Muscle layer of duodenum (tissue), 2 donors: ENCODE measurements around the gene MEGF6.

ENCODE experiments used
- H3K27ac ChIP-seq: one replicate; pipeline ENCODE4 v1.7.0; 2013; ENCODE audit warnings: mild to moderate bottlenecking, low read length
- H3K27me3 ChIP-seq: one replicate; pipeline ENCODE4 v1.7.0; 2013; ENCODE audit warnings: low read depth, mild to moderate bottlenecking, control low read depth, low read length
- H3K36me3 ChIP-seq, 2 donors: one replicate each; pipeline ENCODE4 v1.7.0; 2013; ENCODE audit warnings: low read length in 2 of 2, control low read depth in 1 of 2, mild to moderate bottlenecking in 1 of 2; ENCODE audit not compliant: insufficient read depth in 2 of 2, control insufficient read depth in 1 of 2
- H3K4me1 ChIP-seq, 2 donors: one replicate each; pipeline ENCODE4 v1.7.0; 2013; ENCODE audit warnings: low read length in 2 of 2, mild to moderate bottlenecking in 2 of 2, control low read depth in 1 of 2, moderate library complexity in 1 of 2; ENCODE audit not compliant: insufficient read depth in 2 of 2, control insufficient read depth in 1 of 2
- H3K4me3 ChIP-seq, 2 donors: one replicate each; pipeline ENCODE4 v1.7.0; 2013; ENCODE audit warnings: low read length in 2 of 2, low read depth in 1 of 2, mild to moderate bottlenecking in 1 of 2
- H3K9me3 ChIP-seq, 2 donors: one replicate each; pipeline ENCODE4 v1.7.0; 2013; ENCODE audit warnings: low read length in 2 of 2, control low read depth in 1 of 2, mild to moderate bottlenecking in 1 of 2; ENCODE audit not compliant: control insufficient read depth in 1 of 2
- donor health status: healthy.

The MEGF6 gene

DNA sequence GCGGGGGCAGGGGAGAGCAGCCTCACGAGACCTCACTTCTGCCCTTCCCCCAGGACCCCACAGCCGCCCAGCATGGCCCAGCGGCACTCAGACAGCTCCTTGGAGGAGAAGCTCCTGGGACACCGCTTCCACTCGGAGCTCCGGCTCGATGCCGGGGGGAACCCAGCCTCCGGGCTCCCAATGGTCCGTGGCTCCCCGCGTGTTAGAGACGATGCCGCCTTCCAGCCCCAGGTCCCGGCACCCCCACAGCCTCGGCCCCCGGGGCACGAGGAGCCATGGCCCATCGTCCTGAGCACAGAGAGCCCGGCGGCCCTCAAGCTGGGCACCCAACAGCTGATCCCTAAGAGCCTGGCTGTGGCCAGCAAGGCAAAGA, 148.3 kb downstream of the MEGF6 start:
- Histone ChIP-seq H3K36me3 (no peaks in the 10 kb centered on the region), H3K4me1 (no peaks in the 10 kb centered on the region), H3K4me3 (no peak overlapping the region), H3K27me3 (no peaks in the 10 kb centered on the region), H3K9me3 (no peaks in the 10 kb centered on the region), H3K27ac (no peak overlapping the region)

DNA sequence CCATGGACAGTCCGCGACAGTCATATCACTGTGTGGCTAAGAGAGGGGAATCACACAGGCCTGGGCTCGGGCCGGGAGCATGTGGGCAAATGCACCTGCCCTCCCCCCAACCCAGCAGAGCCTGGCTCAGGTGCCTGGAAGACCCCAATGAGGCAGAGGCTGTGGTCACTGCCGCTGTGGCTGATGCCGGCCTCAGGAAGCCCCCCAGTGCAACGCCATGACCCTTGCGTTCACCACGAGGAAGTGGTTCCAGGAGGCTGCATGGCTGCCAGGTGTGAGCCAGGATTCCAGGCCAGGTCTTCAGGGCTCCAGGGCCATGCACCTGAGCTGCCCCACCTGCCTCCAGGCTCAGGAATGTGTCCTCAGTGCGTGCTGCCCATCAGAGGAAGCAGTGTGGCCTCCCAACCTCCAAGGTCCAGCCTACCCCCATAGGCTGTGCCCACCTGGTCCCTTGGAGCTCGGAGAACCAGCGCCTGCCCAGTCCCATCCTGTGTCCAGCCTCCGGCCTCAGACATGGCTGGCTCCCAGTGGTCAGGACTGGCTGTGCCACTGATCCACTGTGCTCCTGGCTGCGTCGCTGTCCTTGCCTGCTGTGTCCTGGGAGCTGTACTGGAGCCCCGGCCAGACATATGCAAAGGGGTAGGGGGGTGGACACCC, 148.8 kb downstream of the MEGF6 start:
- Histone ChIP-seq H3K36me3 (no peaks in the 10 kb centered on the region), H3K27me3 (no peaks in the 10 kb centered on the region), H3K4me3 (no peak overlapping the region), H3K4me1 (peaks cover 0 to 5% of the 10 kb centered on the region in 2 donors), H3K9me3 (no peaks in the 10 kb centered on the region), H3K27ac (no peak overlapping the region)

DNA sequence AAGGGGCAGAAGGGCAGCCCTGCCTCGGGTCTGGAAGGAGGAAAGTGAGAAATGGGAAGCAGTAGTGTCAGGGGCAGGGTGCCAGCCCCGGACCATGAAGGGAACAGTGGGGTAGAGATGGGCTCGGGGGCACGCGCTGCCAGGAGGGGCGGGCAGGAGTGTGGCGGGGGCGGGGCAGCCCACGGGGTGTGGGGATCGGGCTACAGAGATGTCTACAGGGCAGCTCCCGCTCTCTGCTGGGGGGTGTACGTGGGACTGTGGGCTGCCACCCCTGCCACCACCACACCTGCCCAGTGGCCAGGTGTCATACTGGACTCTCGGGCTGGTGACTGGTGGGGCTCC, 149.4 kb downstream of the MEGF6 start:
- Histone ChIP-seq H3K4me1 (peaks cover 0 to 10% of the 10 kb centered on the region in 2 donors), H3K36me3 (no peaks in the 10 kb centered on the region), H3K4me3 (no peak overlapping the region), H3K27ac (no peak overlapping the region), H3K27me3 (no peaks in the 10 kb centered on the region), H3K9me3 (no peaks in the 10 kb centered on the region)

DNA sequence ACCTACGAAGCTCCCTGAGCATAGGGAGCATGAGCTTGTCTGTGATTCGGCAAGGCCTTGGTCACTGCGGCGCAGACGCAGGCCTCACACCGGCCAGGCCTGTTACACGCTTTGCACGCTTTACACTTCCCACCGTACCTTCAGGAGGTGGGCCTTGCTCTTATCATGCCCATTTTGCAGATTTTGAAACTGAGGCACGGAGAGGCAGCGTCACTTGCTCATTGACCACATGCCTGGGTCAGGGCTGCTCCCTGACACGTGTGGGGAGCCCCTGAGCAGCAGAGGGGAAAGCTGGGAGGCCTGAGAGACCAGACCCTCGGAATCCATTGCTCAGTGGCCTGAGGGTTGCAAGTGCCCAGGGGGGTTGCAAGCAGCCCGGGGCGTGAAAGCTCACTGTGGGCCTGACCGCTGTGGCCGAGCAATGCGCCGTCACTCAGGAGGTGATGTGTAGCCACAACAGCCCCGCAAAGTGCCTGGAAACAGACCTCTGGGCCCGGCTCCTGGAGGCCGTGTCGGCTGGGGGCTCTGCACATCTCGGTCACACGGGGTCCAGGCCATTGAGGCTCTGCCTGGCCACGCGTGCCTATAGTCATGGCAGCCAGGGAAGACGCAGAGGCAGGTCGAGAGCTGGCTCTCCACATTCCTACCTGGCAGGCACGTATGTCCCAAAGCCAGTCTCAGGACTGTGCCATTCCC, 149.9 kb downstream of the MEGF6 start:
- Histone ChIP-seq H3K4me3 (no peak overlapping the region), H3K9me3 (no peaks in the 10 kb centered on the region), H3K27ac (peak overlapping the region; percentile 53), H3K36me3 (no peaks in the 10 kb centered on the region), H3K4me1 (peaks cover 0 to 10% of the 10 kb centered on the region in 2 donors), H3K27me3 (no peaks in the 10 kb centered on the region)

DNA sequence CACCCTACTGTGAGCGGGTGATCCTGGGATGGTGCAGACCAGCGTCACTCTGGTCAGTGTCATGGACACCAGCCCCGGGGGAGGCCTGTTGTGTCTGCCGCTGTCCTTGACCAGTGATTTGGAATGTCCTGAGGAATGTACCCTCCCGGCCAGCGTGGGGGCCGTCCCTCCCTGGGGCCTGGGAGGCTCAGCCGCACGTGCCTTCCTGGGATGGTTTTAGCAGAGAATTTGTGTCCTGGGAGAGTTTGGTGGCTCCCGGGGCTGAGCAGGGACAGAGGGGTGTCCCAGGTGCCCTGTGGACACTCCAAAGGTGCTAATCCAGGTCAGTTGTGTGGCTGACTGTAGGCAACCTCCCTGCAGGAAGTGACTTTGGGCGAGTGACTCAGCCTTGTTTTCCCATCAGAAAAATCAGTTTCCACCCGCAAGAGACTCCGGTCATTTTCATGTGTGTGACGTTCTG, 150.6 kb downstream of the MEGF6 start:
- Histone ChIP-seq H3K4me1 (peaks cover 0 to 10% of the 10 kb centered on the region in 2 donors), H3K27me3 (peaks cover 2% of the 10 kb centered on the region), H3K4me3 (no peak overlapping the region), H3K36me3 (no peaks in the 10 kb centered on the region), H3K27ac (peak overlapping the region; percentile 53), H3K9me3 (no peaks in the 10 kb centered on the region)

DNA sequence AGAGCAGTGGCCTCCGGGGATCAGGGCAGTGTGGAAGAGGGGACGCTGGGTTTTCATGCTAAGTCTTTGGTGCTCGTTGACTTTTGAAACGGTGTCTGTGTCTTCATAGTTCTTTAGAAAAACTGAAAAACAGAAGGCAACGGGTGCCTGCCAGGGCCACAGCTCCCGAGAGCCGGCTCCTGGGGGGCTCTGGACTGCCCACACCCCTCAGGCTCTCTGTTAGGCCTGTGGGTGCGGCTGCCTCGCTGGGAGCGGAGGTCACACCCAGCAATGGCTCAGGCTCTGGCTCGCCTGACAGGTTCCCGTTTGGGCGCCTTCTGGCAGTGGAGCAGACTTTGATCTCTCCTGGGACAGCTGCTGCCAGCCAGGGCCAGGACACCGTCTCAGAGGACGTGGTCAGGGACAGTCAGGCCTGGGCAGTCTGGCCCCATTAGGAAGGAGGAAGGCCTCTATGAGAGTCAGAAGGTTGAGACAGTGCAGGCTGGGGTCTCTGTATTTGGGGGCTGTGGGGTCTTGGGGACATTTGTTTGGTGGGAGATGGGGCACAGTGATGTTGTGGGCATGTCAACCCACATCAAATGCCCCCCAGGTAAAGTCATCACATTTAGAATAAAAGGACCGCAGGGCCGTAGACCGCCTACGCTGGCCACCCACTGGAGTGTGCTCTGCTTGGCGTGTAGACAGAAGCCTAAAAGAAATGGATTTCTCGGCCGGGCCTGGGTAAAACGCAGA, 151.2 kb downstream of the MEGF6 start:
- H3K27ac ChIP-seq, result peak overlapping the region; percentile 53
- peaks cover 0 to 10% of the 10 kb centered on the region in 2 donors for H3K4me1 ChIP-seq
- no peak overlapping the region for H3K4me3 ChIP-seq
- H3K9me3 ChIP-seq, result no peaks in the 10 kb centered on the region
- H3K27me3 ChIP-seq, result peaks cover 7% of the 10 kb centered on the region
- H3K36me3 ChIP-seq, result no peaks in the 10 kb centered on the region

DNA sequence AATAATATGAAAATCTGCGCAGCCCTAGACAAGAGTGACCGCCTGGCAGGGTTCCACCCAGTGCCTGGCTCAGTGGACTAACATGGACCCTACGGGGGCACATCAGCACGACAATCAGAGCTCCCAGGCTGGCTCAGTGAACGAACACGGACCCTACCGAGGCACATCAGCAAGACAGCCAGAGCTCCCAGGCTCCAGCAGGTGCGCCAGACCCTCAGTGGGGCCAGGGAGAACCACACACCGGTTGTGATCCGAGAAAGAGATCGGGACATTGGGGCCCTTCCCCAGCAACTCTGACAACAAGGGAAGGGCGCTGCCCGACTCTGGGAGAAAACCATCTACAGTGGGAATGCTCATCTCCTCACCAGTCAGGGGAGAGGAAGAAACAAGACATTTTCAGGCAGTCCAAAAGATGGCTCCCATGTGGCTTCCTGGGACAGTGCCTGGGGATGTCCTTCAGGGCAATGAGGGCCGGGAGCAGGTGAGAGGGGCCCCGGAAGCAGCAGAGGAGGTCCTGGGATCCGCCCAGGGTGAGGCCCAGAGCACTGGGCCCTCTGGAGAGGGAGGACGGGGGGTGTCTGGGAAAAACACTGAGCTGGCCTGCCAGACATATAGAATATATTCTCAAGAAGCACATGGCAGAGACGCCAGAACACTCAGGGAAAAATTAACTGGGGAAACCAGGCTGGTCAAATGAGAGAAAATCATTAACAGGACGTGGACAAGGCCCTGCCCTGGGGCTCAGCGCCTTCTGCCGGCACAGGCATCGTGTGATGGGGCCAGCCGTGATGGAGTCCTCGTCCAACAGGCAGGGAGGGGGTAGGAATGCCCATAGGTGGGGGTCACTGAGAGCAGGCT, 152.0 kb downstream of the MEGF6 start:
- peak overlapping the region; percentile 53 for H3K27ac ChIP-seq
- peaks cover 7% of the 10 kb centered on the region for H3K27me3 ChIP-seq
- no peaks in the 10 kb centered on the region for H3K9me3 ChIP-seq
- H3K4me3 ChIP-seq, result no peak overlapping the region
- peaks cover 0 to 14% of the 10 kb centered on the region in 2 donors for H3K4me1 ChIP-seq
- no peaks in the 10 kb centered on the region for H3K36me3 ChIP-seq

DNA sequence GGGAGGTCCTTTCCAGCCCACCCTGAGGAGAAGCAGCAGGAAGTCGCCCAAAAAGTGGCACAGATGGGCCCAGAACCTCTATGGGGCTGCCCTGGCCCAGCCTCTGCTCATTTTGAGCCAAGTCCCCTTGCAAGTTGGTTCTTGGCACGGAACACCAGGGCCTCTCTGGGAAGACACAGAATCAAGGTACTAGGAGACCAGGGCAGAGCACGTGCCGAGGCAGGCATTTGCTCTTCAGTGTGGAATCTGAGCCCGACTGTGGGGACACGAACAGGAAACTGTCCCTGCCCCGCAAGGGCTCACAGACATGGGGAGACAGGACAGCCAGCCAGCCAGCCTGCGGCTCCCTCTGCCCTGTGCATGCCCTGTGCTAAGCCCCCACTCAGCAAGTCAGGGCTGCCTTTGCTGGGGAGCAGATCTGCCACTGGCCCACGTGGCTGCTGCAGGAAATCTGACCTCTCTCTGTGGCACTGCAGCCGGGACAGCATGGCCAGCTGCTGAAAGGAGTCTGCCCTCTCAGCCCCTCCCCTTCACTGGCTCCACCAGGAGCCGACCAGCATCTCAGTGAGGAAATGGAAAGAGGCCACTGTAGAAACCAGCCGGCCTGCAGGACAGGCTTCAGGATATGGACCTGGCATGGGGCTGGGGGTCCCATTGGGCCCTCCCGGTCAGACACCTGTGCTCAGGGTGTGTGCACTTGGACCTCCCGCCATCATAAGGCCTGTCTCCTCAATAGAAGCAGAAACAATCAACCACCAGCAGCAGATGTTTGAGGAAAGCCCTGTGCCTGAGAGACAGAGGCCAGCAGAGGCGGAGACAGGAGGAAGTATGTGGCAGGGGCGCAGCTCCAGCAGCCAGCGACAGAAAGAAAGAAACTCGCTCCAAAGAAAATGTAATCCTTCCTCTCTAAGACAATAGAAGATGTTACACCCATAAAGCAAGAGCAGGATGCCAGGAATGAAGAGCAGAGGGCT, 153.1 kb downstream of the MEGF6 start:
- Histone ChIP-seq H3K27ac (peak overlapping the region; percentile 53), H3K4me1 (peaks cover 0 to 25% of the 10 kb centered on the region in 2 donors), H3K27me3 (peaks cover 17% of the 10 kb centered on the region), H3K4me3 (no peak overlapping the region), H3K36me3 (no peaks in the 10 kb centered on the region), H3K9me3 (no peaks in the 10 kb centered on the region)

DNA sequence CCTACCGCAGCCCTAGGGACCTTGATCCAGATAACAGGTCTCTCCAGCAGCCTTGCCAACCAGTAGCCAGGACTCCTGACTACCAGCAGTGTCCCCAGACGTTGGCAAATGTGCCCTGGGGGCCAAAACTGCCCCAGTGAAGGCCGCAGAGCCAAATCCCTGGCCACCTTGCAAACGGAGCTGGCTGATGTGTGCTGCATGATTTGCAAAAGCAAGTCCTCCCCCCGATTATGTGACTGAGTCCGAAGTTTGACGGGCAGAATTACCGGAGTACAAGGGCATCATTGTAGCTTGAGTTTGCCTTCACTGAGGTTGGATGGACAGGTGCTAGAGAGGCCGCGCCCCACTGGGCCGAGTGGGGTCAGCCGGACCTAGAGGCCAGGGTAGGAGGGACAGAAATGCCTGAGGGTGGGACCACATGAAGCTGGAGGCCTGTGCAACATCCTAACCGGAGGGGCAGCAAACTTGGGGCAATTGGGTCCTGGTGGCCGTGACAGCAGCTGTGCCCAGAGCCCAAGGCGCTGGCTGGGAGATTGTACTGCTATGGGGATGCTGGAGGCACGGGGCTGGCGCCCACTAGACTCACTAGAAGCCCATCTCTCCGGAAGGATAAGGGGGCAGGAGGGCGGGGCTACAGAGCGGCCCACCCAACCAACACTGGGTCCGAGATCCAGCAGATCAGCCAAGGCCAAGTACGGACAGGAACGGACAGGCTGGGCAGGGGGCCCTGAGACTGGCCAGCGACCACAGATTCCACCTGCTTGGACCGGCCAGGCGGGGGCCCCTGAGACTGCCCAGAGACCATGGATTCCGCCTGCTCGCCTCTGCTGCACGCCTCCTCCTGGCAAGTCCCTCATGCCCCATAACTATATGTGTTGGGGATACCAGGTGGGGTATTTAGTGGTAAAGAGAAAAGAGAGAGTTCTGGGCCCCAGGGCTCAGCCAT, 154.1 kb downstream of the MEGF6 start:
- H3K27ac ChIP-seq, result peak overlapping the region; percentile 16
- no peaks in the 10 kb centered on the region for H3K36me3 ChIP-seq
- no peak overlapping the region for H3K4me3 ChIP-seq
- H3K27me3 ChIP-seq, result peaks cover 20% of the 10 kb centered on the region
- H3K9me3 ChIP-seq, result no peaks in the 10 kb centered on the region
- peaks cover 0 to 26% of the 10 kb centered on the region in 2 donors for H3K4me1 ChIP-seq
